HG03432 (cell line): ENCODE measurements around the gene PNKD.
"Not testable (repeated sequence)": the region's sequence is repeated elsewhere in the genome, so short reads cannot be mapped to it uniquely, and the experiment has no call there.

Experiments used
- ATAC-seq: cut with Tn5 transposase; IDR thresholded peaks from one replicate; pipeline ENCODE4 v1.9.1; 2021; ENCODE audit warnings: mild to moderate bottlenecking, moderate library complexity; ENCODE audit not compliant: unreplicated experiment

The PNKD gene

DNA sequence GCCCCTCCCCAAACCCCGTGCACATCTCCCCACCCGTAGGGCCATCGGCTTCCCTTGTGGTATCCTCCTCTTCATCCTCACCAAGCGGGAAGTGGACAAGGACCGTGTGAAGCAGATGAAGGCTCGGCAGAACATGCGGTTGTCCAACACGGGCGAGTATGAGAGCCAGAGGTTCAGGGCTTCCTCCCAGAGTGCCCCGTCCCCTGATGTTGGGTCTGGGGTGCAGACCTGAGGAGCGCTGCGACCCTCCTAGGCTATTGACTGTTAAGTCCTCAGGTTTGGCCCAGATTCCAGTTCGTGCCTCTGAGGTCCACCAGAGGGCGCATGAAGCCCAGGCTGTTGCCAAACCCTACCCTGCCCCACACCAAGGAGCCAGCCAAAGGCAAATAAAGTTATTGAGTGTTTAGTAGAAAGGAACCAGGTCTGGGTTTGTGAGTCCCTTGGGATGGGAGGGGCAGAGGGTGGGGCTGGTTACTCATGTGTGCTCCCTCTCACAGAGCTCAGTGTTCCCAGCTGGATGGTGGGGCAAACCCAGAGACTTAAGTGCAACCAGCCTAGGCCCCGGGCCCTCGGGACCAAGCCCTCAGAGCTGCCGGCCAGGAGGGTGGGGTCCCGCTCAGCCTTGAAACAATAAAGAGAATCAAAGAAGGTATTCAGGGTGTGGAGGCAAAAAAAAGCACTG lies 2.4 kb downstream of the PNKD start:
- peak; percentile 21 for ATAC-seq

DNA sequence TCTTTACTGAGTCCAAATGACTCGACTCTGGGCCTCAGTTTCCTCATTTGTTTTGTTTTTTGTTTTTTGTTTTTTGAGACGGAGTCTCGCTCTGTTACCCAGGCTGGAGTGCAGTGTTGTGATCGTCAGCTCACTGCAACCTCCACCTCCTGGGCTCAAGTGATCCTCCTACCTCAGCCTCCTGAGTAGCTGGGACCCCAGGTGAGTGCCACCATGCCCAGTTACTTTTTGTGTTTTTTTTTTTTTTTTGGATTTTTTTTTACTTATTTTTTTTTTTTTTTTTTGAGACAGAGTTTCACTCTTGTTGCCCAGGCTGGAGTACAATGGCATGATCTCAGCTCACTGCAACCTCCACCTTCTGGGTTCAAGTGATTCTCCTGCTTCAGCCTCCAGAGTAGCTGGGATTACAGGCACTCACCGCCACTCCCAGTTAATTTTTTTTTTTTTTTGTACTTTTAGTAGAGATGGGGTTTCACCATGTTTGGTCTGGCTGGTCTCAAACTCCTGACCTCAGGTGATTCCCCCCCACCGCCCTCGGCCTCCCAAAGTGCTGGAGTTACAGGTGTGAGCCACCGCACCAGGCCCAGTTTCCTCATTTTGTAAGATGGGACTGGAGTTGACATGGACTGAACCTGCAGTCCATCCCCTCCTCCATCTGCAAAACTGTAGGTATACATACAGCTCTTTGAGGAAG lies 3.0 kb downstream of the PNKD start:
- not testable (repeated sequence) for ATAC-seq

DNA sequence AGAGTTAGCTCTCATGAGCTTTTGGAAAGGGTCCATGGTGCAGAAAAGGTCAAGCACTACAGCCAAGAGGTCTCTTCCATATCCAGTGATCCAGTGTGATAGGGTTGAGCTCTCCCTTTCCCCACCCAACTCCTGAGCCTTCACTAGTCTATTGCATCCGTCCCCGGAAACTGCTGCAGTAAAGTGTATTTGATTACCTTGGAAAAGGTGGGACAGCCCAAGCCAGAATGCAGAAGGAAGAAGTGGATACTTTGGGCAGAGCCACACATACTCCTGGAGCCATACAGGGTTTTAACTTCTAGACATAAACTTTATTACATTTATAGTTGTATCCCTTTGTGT lies 3.6 kb downstream of the PNKD start:
- ATAC-seq = no peak

DNA sequence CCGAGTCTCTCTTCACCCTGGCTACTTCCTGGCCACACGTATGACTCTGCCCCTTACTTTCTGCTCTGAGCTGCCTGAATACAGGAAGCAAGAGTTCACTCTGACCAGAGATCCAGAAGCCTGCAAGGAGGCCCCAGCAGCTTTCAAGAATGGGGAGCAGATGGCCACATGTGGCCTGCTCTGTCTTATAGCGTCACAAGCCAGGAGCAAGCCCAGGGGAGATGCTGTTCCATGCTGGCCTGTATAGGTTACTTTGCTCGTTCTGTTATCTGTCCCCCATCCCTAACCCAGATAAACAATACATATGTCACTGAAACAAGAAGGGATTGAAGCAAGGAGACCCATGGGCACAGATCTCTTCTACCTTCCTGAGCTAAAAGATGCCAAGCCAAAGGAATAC lies 4.3 kb downstream of the PNKD start:
- no peak for ATAC-seq

DNA sequence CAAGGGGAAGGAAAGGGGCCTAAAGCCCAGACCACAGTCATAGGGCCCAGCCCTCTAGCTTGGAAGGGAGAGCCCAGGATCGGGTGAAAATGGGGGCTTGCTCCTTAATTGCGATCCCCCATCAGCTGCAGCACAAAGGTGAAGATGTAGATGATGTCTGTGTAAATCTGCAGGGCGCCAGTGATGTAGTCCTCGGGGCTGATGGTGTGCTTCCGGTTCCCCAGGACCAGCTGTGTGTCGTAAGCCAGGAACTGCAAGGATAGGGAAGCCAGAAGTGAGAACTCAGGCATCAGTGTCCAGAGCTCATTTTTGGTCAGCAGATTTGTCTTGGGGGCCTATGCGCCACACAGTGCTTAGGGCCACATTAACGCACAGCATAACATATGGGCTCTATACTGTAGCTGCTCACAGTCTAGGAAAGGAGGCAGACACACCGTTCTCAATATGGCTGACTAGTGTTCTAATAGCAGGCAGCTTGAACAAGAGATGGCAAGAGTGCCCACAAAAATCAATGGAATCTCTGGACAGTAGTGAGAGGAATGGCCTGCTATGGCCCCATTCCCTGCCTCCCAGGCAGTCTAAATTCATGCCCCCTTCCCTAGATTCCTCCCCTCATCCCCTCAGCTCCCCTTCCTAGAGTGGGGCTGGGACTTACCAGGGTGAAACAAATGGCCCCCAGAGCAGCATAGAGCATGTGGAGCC lies 5.2 kb downstream of the PNKD start:
- ATAC-seq = no peak

DNA sequence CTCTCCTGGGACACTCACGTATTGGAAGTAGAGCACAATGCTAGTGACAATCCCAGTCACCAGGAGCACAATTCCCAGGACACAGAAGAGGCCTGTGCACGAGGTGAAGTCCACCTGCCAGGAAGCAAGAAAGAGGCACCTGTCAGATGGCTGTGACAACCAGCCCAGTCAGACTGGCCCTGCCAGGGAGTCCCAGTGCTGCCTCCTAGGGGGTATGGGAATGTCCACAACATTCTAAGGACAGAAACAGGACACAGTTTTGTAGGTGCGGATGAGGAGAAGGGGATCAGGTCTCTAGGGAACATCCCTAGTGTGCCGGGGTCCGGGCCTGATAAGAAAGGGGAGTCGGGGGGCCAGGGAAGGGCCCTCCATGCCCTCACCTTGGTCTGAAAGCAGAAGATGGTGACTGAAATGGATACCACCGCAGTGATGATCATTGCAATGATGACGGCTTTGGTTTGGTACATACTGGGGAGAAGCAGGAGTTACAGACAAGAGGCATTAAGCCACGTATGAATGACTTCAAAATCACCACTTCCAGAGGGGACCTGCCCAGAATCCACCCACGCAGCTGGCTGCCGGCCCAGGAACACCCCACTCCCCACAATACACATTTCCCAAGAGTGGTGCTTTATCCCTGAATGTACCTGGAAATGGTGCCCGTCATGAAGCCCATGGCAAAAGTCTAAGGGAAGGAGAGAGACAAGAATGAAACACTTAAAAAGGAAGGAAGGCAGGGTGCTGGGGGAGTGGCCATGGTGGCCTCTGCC lies 6.9 kb downstream of the PNKD start:
- ATAC-seq = no peak

DNA sequence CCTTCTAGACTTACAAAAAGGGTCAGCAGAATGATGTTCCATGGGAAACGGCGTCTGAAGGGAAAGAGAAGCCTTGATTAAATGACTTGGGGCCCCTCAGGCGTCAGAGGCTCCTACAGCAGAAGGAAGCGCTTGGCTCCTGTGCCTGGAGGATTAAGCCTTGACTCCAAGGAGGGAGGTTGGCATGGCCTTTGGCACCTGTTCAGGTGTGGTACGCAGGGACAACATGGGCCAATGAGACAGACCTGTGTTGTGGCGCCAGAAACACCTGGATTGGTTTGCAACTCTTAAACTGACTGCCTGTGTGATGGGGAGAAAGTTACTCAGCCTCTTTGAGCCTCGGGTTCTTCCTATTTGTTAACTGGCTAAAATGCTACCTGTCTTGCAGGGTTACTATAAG lies 7.6 kb downstream of the PNKD start:
- no peak for ATAC-seq

DNA sequence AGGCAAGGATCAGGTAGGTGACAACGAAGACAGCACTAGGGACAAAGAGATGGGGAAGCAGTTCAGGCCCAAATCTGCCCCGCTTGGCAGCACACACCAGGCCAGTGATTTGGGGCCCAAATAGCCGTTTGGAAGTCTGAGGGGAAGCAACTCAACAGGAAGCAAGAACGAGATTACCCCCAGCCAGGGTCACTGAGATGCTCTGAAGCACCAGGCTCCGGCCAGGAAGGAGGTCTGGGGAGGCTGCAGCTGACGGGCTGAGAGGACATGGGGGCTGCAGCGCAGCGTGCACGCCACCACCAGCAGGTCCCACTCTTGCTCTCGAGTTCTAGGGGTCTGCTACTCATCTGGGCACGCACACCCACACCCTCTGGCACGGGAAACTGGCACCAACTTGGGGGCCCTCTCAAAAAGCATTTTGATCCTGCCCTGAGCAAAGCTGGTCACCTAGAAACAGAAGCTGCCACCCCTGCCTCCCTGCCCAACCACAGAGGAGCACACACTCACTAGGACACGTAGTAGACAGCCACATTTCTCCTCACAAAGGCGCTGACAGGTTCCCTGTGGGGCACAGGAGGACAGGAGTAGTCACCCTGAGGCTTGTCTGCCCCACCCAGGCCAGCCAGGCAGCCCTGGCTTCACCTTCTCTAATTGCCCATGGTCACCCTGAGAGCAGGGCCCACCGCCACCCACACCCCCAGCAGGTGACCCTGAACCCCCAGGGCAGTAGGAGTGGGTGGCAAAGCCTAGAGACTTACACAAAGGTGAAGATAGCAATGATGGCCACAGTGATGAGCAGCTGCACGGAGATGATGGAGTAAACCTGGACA lies 8.4 kb downstream of the PNKD start:
- ATAC-seq = no peak

DNA sequence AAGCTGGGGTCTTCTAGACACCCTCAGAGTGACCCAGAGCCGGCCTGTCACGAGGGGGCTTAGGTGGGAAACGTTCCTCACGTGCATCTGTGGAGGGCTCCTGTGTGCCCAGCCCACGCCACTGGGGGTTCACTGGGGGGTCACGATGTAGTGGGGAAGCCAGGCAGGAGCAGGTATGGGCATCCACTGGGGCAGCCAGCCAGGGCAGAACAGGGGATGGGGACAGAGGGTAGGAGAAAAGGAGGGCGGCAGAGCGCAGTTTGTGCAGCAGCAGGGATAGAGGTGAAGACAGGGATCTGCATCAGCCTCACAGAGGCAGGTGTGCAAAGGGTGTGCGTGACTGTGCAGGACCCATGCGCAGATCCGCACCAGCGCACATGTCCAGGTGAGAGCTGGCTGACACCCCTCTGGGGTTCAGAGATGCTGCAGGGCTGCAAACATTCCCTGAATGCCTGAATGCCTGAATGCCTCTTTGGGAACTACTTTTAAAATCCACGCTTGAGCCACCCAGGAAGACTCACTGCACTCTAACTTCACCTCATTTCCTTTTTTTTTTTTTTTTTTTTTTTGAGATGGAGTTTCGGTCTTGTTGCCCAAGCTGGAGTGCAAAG lies 10.0 kb downstream of the PNKD start:
- ATAC-seq = no peak

DNA sequence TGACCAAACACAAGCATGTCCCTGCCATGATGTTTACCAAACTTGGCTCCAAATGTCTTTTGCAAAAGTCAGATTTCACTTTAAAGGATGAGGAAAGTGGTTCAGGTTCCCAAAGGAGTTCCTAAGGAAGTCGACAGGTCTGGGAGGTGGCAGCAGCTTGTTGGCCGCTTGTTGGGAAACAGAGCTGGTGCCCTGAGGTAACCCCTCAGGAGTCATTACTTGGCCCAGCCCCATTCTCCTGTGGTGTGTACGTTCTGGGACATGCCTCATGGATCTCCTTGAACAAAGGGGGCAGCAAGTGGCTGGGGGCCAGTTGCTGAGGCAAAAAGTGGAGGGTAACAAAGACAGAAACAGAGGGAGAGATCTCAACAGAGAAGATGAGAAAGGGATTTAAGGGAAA lies 11.1 kb downstream of the PNKD start:
- no peak for ATAC-seq

DNA sequence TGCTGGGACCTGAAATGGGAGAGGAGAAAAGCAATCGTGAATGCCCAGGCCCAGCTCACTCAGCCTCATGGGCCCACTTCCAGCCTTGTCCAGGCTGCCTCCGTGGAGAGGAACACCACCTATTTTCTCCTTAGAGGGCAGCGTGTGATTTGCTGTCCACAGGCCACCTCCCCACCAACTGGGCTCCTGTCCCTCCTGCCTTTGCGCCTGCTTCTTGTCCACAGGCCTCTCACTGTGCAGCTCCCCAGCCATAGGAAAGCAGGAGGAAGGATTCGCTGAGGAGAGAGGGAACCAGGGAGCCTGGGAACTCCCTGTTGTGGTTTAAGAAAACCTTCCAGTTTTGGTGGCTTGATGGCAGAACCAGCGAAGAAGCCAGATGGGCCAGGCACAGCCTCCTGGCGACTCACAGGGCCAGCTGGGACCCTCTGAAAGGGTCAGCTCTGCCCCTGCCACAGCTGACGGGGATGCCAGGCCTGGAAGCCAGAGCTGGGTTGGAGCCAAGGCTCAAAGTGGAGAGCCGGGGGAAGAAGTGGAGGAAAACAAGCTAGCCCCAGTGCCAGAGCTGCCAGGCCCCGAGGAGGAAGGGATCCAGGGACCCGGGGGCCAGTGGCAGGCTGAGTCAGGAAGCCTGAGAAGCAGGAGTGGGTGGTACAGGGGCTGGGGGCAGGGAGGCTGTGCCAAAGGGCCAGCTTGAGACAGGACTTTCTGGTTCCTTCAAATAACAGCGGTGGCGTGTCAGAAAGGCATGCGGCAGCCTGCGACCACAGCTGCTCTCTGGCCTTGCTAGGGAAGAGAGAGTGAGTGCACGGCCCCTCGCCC lies 12.1 kb downstream of the PNKD start:
- ATAC-seq = no peak

DNA sequence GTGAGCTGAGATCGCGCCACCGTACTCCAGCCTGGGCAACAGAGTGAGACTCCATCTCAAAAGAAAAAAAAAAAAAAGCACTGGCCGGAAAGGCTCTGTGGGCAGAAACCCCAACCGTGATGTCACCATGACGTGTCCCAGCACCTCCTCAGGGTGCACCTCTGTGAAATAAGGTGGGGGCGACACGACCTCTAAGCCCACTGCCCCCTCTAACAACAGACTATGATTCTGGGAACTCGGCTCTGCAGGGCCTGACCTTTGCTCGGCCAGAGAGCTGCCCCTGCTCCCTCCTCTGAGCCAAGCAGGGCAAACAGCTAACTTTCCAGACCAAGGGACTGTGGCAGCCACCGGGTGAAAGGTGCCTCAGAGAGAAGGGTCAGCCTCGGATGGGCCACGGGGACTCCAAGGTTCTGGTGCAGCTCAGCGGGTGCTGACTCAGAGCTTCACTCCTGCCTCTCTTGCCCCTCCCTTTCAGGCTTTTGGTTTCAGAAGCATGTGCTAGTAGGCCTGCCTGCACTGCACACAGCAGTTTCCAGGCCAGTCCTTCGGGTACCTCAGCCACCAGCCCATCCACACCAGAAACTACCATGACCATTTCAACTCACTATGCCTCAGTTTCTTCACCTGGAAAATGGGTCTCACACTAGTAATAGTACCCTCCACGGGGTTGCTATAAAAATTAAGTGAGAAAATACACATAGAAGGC lies 13.9 kb downstream of the PNKD start:
- ATAC-seq = peak; percentile 51

DNA sequence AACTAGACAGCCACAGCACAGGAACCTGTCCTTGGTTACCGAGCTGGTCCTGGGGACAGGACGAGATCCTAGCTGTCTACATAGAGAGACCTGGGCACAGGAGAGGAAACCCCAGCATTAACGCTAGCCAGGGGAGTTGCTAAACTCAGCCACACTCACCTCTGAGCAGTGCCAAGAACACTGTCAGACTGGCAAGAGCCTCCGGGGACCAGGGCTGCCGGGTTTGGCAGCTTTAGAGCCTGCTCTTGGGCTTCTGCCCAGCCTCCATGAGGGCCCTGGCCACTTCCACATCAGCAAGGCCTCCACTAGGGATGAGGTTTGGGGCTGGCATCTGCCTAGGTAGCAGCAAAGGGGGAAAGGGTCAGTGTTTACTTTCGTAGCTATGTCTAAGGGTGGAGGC lies 15.3 kb downstream of the PNKD start:
- no peak for ATAC-seq

DNA sequence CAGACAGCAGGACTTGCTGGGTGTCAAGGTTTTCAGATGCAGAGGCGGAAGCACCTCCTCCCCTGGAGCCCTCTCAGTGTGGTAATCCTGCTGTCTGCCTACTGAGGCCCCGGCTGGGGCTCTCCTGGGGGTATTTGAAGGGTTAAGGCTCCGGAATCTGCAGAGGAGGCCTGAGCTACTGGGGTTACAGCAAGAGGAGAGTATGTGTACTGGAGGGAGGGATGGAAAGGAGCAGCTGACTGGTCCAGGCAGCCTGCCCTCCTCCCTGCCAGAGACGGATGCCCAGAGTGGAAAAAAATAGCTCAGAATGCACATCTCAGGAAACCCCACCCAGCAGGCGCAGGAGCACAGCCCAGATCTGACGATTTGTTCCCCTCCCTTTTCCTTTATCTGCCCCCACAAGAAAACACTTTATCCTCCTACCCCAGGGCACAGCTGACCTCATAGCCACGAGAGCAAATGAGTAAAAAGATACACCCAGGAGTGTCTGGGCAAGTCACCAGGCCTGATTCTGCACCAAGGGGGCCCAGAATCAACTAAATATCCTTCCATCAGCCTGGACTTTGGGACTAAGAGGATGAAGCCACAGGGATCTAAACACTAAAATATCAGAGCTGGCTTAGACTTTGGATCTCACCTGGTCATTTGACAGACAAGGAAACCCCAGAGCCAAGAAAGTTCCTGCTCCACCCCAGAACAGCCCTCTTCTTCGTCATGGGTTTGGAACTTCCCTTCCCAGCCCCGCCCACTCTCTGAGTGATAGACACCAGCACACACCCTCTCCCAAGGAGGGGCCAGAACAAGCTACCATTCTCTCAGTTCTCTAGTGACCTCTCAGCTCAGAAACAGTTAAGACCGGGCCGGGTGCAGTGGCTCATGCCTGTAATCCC lies 16.5 kb downstream of the PNKD start:
- ATAC-seq = peak; percentile 70

DNA sequence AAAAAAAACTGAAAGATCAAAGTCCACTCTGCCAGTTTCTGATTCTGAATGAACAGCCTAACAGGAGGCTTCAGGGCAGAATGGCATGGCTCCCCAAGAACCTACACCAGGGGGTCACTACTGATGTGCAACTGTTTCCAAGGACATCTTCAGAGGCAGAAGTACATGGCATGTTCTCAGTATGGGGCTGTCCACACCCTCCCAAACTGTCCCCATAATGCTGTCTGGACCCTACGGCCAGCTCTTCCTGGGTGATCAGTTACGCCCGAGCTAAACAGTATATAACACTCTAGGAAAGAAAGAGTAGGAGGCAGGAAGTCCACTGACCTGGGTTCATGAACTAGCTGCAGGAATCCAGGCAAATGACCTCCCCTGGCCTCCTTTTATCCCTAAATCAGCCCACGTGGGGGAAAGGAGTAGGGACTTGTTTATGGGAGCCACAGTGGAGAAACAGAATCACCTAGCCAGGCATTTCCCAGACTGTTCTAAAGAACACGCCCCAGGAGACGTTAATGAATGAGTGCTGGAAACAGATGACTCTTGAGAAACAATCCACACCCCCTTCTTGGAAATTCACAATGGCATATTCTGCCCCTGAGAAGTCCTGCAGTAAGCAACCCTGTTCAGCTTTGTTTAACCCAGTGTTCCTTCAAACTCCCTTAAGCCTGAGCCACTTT lies 19.5 kb downstream of the PNKD start:
- no peak for ATAC-seq

DNA sequence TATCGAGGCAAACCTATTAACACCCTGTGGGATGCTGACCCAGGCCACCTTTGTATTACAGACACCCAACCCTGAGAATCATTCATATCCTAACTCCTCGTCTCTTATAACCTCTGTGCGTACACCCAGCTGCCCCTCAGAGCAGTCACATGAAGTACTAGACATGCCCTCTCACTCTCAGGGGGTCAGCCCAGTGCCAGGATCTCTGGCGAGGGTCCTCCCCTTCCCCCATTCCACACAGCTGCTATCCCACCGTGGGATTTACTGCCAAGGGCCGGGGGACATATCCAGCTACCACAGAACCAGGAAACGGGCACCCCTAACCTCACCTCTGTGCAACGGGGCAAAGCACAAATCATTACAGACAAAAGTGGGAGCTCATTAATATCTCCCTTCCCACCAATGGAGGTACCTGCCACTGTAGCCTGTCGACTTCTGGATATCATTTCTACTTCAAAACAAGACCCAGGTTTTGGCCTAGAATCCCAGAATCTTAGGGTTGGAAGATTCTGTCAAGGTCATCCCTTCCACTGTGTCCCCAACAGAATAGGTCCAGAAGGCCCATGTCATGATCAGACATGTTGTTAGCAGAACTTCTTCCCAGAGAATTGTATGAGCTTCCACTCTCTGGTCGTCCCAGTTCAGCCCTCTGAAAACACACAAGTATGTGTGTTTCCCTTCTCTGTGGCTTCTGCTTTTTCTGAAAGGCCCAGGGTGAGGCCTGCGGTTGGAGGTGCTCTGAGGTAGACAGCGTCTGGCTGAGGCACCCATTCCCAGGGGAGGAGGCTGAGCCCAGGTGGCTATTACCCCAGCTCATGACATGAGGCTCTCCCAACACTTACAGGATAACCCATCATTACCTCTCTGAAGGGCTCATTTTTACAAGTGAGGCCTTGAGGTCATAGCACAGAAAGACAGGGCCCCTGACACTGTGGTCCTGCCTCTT lies 20.3 kb downstream of the PNKD start:
- ATAC-seq = peak; percentile 59
